Keratinocyte (primary cell): ENCODE measurements around the gene KLHDC7B. TPM values are rescaled to one million over a fixed set of nuclear protein-coding genes. Genes with fewer than 3 reads are reported as not detected.

Source experiments
- DNase-seq: peaks from one replicate; pipeline ENCODE4 v3.0.0-alpha.2; 2011; ENCODE audit warnings: low read depth, missing footprints, low spot score
- FAIRE-seq: peaks from 2 replicates; lab custom pipeline; 2011; peaks lifted over from hg19 to GRCh38; lab: Jason Lieb, UNC
- H2AFZ ChIP-seq: 2 replicates; pipeline ENCODE4 v1.6.0; 2012; ENCODE audit warnings: low read length, control low read depth, inconsistent platforms; ENCODE audit not compliant: control insufficient read depth
- H3K27ac ChIP-seq: 2 replicates; pipeline ENCODE4 v1.5.1; 2011; ENCODE audit warnings: low read length; ENCODE audit not compliant: control insufficient read depth, insufficient read depth
- H3K27me3 ChIP-seq: 3 replicates; pipeline ENCODE4 v1.6.0; 2011; ENCODE audit warnings: low read length; ENCODE audit not compliant: control insufficient read depth, insufficient read depth; ENCODE audit errors: extremely low read depth
- H3K36me3 ChIP-seq, 2 experiments: 2 replicates in 1 of 2; 3 replicates in 1 of 2; pipeline ENCODE4 v1.5.1; 2011; ENCODE audit warnings: low read length in 2 of 2, mild to moderate bottlenecking in 1 of 2; ENCODE audit not compliant: control insufficient read depth in 2 of 2, insufficient read depth in 2 of 2; ENCODE audit errors: extremely low read depth in 1 of 2
- H3K4me1 ChIP-seq: 3 replicates; pipeline ENCODE4 v1.5.1; 2011; ENCODE audit warnings: low read length; ENCODE audit not compliant: control insufficient read depth, insufficient read depth; ENCODE audit errors: extremely low read depth
- H3K4me2 ChIP-seq: 3 replicates; pipeline ENCODE4 v1.6.0; 2011; ENCODE audit warnings: low read depth, low read length; ENCODE audit not compliant: control insufficient read depth, insufficient read depth; ENCODE audit errors: extremely low read depth
- H3K4me3 ChIP-seq, 3 experiments: fragments of 200-600 bp in 1 of 3; sonication (generic) in 1 of 3; 2 replicates in 2 of 3; 3 replicates in 1 of 3; pipeline ENCODE4 v1.5.1; 2011 to 2016; ENCODE audit warnings: low read length in 3 of 3, mild to moderate bottlenecking in 3 of 3, control low read depth in 2 of 3, inconsistent platforms in 1 of 3, low read depth in 1 of 3, mixed read lengths in 1 of 3, mixed run types in 1 of 3, moderate library complexity in 1 of 3; ENCODE audit not compliant: control insufficient read depth in 2 of 3, insufficient read depth in 2 of 3; ENCODE audit errors: extremely low read depth in 1 of 3
- H3K79me2 ChIP-seq: 2 replicates; pipeline ENCODE4 v1.6.0; 2012; ENCODE audit warnings: low read length; ENCODE audit not compliant: control insufficient read depth, insufficient read depth
- H3K9ac ChIP-seq: 3 replicates; pipeline ENCODE4 v1.6.0; 2011; ENCODE audit warnings: low read length; ENCODE audit not compliant: control insufficient read depth, insufficient read depth; ENCODE audit errors: extremely low read depth
- H3K9me1 ChIP-seq: 3 replicates; pipeline ENCODE4 v1.6.0; 2011; ENCODE audit warnings: low read length; ENCODE audit not compliant: control insufficient read depth, insufficient read depth; ENCODE audit errors: extremely low read depth
- H3K9me3 ChIP-seq: 2 replicates; pipeline ENCODE4 v1.5.1; 2012; ENCODE audit warnings: low read depth, low read length; ENCODE audit not compliant: control insufficient read depth
- H4K20me1 ChIP-seq: 3 replicates; pipeline ENCODE4 v1.6.0; 2011; ENCODE audit warnings: low read length; ENCODE audit not compliant: control insufficient read depth, insufficient read depth; ENCODE audit errors: extremely low read depth
- CTCF ChIP-seq, 3 experiments: IDR thresholded peaks in 1 of 3; conservative IDR thresholded peaks in 1 of 3; optimal IDR thresholded peaks in 1 of 3; 2 replicates in 2 of 3; 3 replicates in 1 of 3; pipeline versions ENCODE3 to v1.5.1; 2011; ENCODE audit warnings: low read length in 3 of 3, mild to moderate bottlenecking in 3 of 3, moderate library complexity in 2 of 3, control low read depth in 1 of 3, inconsistent platforms in 1 of 3; ENCODE audit not compliant: insufficient read depth in 2 of 3; ENCODE audit errors: extremely low read depth in 1 of 3
- EZH2 ChIP-seq: IDR thresholded peaks from one replicate; pipeline ENCODE4 v1.6.1; 2012; ENCODE audit warnings: inconsistent platforms, mild to moderate bottlenecking, low read length, moderate library complexity
- dilution Hi-C: fragments of 300-500 bp; cut with MboI; formaldehyde crosslinking; loops from one replicate; pipeline ENCODE4 v1.7.0; 2020; ENCODE audit warnings: low sequenced_read_pairs; ENCODE audit not compliant: extremely low pct_ligation_motif_present
- polyA plus RNA-seq, 5 experiments: library from polyadenylated mRNA; depleted of rRNA in 3 of 5; stranded (reverse) in 3 of 5; stranded (forward) in 1 of 5; unstranded in 1 of 5; fragments of >200 nt; gene quantifications; 1 replicate in 1 of 5; 2 replicates in 3 of 5; 3 replicates in 1 of 5; pipeline versions ENCODE4 v1.2.1 to v1.2.3, GENCODE V29; 2011 to 2012; ENCODE audit warnings: missing spikeins in 2 of 5, low read depth in 1 of 5, low replicate concordance in 1 of 5

Gene KLHDC7B
- polyA plus RNA-seq, 1 donor (not counting 4 experiments of a cell fraction or from before 2014, with no cell fraction given), result 0.01 TPM

- Histone ChIP-seq H3K9me3 (no peaks in the 10 kb centered on the region), H3K4me1 (peaks cover 12% of the 10 kb centered on the region), H3K9me1 (no peaks in the 10 kb centered on the region), H2AFZ (peak overlapping the region; percentile 75), H3K79me2 (peaks cover 15% of the 10 kb centered on the region), H3K27me3 (no peaks in the 10 kb centered on the region), H3K27ac (peak overlapping the region; percentile 84), H3K4me2 (peak overlapping the region; percentile 80), H3K9ac (peak overlapping the region; percentile 95), H3K36me3 (peaks cover 2 to 11% of the 10 kb centered on the region in 2 experiments), H3K4me3 (peak overlapping the region; percentile 79 to 86 (median 79)), H4K20me1 (no peaks in the 10 kb centered on the region)
- FAIRE-seq, result peak; percentile 57
- TF ChIP-seq EZH2 (no peak), CTCF (optimal IDR thresholded peaks at IDR 0.05 in 1 of 3, IDR thresholded peaks at IDR 0.05 in 1 of 3, conservative IDR thresholded peaks at IDR 0.05 in 1 of 3; ENCODE audit: extremely low read depth in 1 of 3, insufficient read depth in 2 of 3, low read length in 3 of 3) (no peak)
- DNase-seq, result no peak
- dilution Hi-C loops, result no loop called here
These were observed 36.3 kb downstream of the KLHDC7B start for GRCh38 chr22:50581950-50582492.

DNA sequence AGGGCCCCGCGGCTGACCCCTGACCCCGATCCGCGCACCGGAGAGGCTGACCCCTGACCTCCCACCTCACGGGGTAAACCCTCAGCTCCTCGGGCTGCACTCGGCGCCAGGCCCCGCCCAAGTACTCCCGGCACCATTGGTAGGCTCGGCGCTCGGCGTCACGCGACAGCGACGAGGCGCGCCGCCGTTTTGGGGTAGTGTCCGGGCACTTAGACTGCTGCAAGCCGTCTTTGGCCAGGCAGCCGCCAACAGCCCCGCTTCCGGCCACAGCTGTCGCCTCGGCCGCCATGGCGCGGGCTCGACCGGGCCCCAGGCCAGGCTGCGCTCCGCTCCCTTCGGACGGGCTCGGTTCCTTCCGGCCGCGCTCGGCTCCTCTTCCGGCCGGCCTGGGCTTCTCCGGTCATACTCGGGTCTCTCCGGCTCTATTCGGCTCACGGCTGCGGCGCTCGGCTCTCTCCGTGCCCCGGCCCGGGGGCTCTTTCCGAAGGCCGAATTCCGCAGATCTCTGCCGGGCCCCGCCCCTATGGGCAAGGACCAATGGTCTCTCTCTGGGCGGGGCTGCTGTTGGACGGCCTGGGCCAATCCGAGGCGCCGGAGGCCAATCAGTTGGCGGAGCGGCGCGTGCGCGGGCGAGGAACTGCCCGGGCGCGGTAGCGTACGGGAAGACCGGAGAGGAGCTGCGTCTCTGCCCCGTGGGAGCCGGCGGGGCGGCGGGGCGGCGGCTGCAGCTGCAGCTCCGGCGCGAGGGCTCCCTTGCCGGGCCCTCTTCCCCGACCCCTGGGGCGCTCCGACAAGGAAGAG lies 37.0 kb downstream of the KLHDC7B start, which contains the start of gene CHKB:
Gene CHKB (minus strand): TSS at position 357 of the 801 bp plus-strand sequence. CDS start 68 bp downstream, at position 289.
- H3K9me3 ChIP-seq, result no peaks in the 10 kb centered on the region
- dilution Hi-C loops, result no loop called here
- H3K4me1 ChIP-seq, result peaks cover 12% of the 10 kb centered on the region
- H3K36me3 ChIP-seq, result peaks cover 2 to 11% of the 10 kb centered on the region in 2 experiments
- no peaks in the 10 kb centered on the region for H3K27me3 ChIP-seq
- H3K27ac ChIP-seq, result peak within 1 kb of the TSS; percentile 84
- H3K9ac ChIP-seq, result peak within 1 kb of the TSS; percentile 95
- FAIRE-seq (no peak), DNase-seq (peak; percentile 80)
- H3K9me1 ChIP-seq, result no peaks in the 10 kb centered on the region
- peak within 1 kb of the TSS; percentile 79 to 94 (median 89) for H3K4me3 ChIP-seq
- H4K20me1 ChIP-seq, result no peaks in the 10 kb centered on the region
- peak within 1 kb of the TSS; percentile 81 for H2AFZ ChIP-seq
- peak within 1 kb of the TSS; percentile 96 for H3K4me2 ChIP-seq
- TF ChIP-seq EZH2 (no peak), CTCF (optimal IDR thresholded peaks at IDR 0.05 in 1 of 3, IDR thresholded peaks at IDR 0.05 in 1 of 3, conservative IDR thresholded peaks at IDR 0.05 in 1 of 3; ENCODE audit: extremely low read depth in 1 of 3, insufficient read depth in 2 of 3, low read length in 3 of 3) (no peak)
- H3K79me2 ChIP-seq, result peaks cover 15% of the 10 kb centered on the region
